Spleen (tissue), 7 donors: ENCODE measurements around the gene FGD5.

Experiments used
- POLR2A ChIP-seq, 3 donors: fragments of 450-650 bp; IDR thresholded peaks; one replicate each; pipeline ENCODE4 v1.5.1; 2017; ENCODE audit warnings: antibody characterized with exemption in 3 of 3, mild to moderate bottlenecking in 1 of 3
- TF ChIP-seq, protein P1 (sequence below), 11 experiments: fragments of 200-600 bp in 7 of 11; fragments of 450-650 bp in 4 of 11; sonication (generic) in 4 of 11; IDR thresholded peaks in 8 of 11; conservative IDR thresholded peaks in 3 of 11; 1 replicate in 7 of 11; 2 replicates in 4 of 11; pipeline versions ENCODE4 v1.4.0 to v1.8.0; 2016 to 2021; ENCODE audit warnings: antibody characterized with exemption in 11 of 11, inconsistent platforms in 4 of 11, mild to moderate bottlenecking in 1 of 11
- donor health status: DM: no; HTN: no; CAD: no; lungs with moderate emphysema.
- donor health status: DM: no; HTN: no; CAD: no.
- donor health status: DM: no; HTN: no; CAD: no.

DNA sequence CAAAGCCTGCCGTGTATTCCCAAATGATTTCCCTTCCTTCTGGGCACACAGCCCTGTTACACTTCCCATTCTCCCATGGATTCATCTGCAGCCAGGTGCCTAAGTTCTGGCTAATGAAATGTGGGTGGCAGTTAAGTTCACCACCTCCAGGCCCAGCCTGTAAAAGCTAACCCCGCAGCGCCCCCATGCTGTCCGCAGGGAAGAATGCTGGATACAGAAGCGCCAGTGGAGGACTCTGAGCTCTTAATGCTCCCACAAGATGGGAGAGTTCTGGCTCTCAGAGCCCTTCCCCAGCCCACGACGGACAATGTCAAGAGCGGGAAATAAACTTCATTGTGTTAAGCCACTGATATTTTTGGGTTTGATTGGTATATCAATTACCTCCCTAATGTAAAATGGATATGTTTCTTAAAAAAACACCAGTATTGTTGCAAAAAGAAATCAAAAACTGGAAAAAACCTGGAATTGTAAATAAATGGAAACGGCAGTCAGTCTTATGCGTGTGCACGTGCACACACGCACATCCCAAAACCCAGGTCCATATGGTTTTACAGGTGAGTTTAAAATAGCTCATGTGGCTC, 37.7 kb upstream of the FGD5 start:
- TF ChIP-seq, protein P1, sequence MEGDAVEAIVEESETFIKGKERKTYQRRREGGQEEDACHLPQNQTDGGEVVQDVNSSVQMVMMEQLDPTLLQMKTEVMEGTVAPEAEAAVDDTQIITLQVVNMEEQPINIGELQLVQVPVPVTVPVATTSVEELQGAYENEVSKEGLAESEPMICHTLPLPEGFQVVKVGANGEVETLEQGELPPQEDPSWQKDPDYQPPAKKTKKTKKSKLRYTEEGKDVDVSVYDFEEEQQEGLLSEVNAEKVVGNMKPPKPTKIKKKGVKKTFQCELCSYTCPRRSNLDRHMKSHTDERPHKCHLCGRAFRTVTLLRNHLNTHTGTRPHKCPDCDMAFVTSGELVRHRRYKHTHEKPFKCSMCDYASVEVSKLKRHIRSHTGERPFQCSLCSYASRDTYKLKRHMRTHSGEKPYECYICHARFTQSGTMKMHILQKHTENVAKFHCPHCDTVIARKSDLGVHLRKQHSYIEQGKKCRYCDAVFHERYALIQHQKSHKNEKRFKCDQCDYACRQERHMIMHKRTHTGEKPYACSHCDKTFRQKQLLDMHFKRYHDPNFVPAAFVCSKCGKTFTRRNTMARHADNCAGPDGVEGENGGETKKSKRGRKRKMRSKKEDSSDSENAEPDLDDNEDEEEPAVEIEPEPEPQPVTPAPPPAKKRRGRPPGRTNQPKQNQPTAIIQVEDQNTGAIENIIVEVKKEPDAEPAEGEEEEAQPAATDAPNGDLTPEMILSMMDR (IDR thresholded peaks at IDR 0.05 in 8 of 11, conservative IDR thresholded peaks at IDR 0.05 in 3 of 11): peak in 9 of 11 experiments; percentile 49 to 75 (median 65)
- no peak for TF ChIP-seq POLR2A (IDR thresholded peaks at IDR 0.05)
